ENCODE measurements around the gene PLEKHA4. TPM values are rescaled to one million over a fixed set of nuclear protein-coding genes. Genes with fewer than 3 reads are reported as not detected.

PLEKHA4 gene
- total and polyA plus RNA-seq, 9 of the 15 experiments (the other 6 are each of a cell fraction or from before 2014, with no cell fraction given), result 0.07 to 30.8 (median 11.4) TPM

- TF ChIP-seq, protein P1, sequence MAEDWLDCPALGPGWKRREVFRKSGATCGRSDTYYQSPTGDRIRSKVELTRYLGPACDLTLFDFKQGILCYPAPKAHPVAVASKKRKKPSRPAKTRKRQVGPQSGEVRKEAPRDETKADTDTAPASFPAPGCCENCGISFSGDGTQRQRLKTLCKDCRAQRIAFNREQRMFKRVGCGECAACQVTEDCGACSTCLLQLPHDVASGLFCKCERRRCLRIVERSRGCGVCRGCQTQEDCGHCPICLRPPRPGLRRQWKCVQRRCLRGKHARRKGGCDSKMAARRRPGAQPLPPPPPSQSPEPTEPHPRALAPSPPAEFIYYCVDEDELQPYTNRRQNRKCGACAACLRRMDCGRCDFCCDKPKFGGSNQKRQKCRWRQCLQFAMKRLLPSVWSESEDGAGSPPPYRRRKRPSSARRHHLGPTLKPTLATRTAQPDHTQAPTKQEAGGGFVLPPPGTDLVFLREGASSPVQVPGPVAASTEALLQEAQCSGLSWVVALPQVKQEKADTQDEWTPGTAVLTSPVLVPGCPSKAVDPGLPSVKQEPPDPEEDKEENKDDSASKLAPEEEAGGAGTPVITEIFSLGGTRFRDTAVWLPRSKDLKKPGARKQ (CRISPR knock-in tag; IDR thresholded peaks at IDR 0.05), result no peak
- TF ChIP-seq SRF (CRISPR knock-in tag; IDR thresholded peaks at IDR 0.05) (peak in 1 of 2 experiments; percentile 31; a peak in 1 of 4 replicates), NR2F6 (CRISPR knock-in tag; IDR thresholded peaks at IDR 0.05) (no peak), KDM4B (IDR thresholded peaks at IDR 0.05; ENCODE audit: borderline replicate concordance in 2 of 2, low read depth in 1 of 2) (0 out of 4 replicates have a peak, but pooled peaks of 1 of the 2 experiments have one; percentile 50), ZNF175 (CRISPR knock-in tag; IDR thresholded peaks at IDR 0.05; ENCODE audit: low read depth) (peak; percentile 30; the same call in 1 of the 2 replicates), ZNF785 (CRISPR knock-in tag; IDR thresholded peaks at IDR 0.05) (no peak), HMGN3 (IDR thresholded peaks at IDR 0.05; ENCODE audit: borderline replicate concordance, extremely low read depth, insufficient read length, low read depth, low read length) (no peak), ZKSCAN1 (IDR thresholded peaks at IDR 0.05; ENCODE audit: low read depth, low read length) (0 out of 2 replicates have a peak, but pooled peaks have one; percentile 25), NBN (IDR thresholded peaks at IDR 0.05; ENCODE audit: low read depth) (0 out of 2 replicates have a peak, but pooled peaks have one; percentile 40), SRSF9 (IDR thresholded peaks at IDR 0.05; ENCODE audit: borderline replicate concordance, low read depth, low read length) (no peak), ZNF263 (CRISPR knock-in tag; IDR thresholded peaks at IDR 0.05; ENCODE audit: borderline replicate concordance) (peak; percentile 86; the same call in 1 of the 2 replicates), TEAD1 (CRISPR knock-in tag; IDR thresholded peaks at IDR 0.05) (peak; percentile 17 to 28; a peak in 1 of 4 replicates), CXXC5 (CRISPR knock-in tag; IDR thresholded peaks at IDR 0.05) (peak; percentile 64), CC2D1A (IDR thresholded peaks at IDR 0.05) (peak; percentile 81), PHF20 (IDR thresholded peaks at IDR 0.05; ENCODE audit: partially characterized antibody) (no peak)
- TF ChIP-seq, protein P2, sequence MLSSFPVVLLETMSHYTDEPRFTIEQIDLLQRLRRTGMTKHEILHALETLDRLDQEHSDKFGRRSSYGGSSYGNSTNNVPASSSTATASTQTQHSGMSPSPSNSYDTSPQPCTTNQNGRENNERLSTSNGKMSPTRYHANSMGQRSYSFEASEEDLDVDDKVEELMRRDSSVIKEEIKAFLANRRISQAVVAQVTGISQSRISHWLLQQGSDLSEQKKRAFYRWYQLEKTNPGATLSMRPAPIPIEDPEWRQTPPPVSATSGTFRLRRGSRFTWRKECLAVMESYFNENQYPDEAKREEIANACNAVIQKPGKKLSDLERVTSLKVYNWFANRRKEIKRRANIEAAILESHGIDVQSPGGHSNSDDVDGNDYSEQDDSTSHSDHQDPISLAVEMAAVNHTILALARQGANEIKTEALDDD (IDR thresholded peaks at IDR 0.05), result peak; percentile 76
- TF ChIP-seq, protein P3, sequence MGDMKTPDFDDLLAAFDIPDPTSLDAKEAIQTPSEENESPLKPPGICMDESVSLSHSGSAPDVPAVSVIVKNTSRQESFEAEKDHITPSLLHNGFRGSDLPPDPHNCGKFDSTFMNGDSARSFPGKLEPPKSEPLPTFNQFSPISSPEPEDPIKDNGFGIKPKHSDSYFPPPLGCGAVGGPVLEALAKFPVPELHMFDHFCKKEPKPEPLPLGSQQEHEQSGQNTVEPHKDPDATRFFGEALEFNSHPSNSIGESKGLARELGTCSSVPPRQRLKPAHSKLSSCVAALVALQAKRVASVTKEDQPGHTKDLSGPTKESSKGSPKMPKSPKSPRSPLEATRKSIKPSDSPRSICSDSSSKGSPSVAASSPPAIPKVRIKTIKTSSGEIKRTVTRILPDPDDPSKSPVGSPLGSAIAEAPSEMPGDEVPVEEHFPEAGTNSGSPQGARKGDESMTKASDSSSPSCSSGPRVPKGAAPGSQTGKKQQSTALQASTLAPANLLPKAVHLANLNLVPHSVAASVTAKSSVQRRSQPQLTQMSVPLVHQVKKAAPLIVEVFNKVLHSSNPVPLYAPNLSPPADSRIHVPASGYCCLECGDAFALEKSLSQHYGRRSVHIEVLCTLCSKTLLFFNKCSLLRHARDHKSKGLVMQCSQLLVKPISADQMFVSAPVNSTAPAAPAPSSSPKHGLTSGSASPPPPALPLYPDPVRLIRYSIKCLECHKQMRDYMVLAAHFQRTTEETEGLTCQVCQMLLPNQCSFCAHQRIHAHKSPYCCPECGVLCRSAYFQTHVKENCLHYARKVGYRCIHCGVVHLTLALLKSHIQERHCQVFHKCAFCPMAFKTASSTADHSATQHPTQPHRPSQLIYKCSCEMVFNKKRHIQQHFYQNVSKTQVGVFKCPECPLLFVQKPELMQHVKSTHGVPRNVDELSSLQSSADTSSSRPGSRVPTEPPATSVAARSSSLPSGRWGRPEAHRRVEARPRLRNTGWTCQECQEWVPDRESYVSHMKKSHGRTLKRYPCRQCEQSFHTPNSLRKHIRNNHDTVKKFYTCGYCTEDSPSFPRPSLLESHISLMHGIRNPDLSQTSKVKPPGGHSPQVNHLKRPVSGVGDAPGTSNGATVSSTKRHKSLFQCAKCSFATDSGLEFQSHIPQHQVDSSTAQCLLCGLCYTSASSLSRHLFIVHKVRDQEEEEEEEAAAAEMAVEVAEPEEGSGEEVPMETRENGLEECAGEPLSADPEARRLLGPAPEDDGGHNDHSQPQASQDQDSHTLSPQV (IDR thresholded peaks at IDR 0.05), result peak; percentile 67; the same call in 1 of the 2 replicates
- TF ChIP-seq, protein P4, sequence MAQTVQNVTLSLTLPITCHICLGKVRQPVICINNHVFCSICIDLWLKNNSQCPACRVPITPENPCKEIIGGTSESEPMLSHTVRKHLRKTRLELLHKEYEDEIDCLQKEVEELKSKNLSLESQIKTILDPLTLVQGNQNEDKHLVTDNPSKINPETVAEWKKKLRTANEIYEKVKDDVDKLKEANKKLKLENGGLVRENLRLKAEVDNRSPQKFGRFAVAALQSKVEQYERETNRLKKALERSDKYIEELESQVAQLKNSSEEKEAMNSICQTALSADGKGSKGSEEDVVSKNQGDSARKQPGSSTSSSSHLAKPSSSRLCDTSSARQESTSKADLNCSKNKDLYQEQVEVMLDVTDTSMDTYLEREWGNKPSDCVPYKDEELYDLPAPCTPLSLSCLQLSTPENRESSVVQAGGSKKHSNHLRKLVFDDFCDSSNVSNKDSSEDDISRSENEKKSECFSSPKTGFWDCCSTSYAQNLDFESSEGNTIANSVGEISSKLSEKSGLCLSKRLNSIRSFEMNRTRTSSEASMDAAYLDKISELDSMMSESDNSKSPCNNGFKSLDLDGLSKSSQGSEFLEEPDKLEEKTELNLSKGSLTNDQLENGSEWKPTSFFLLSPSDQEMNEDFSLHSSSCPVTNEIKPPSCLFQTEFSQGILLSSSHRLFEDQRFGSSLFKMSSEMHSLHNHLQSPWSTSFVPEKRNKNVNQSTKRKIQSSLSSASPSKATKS (CRISPR knock-in tag; IDR thresholded peaks at IDR 0.05), result no peak
Measured at GRCh38 chr19:48835734-48836088, 32.7 kb downstream of the PLEKHA4 start (continued).
